GM23338 (cell line): ENCODE measurements around the gene DPH7. TPM values are rescaled to one million over a fixed set of nuclear protein-coding genes. Genes with fewer than 3 reads are reported as not detected.

Source experiments
- ATAC-seq: fragments of 200-7000 bp; cut with Tn5 transposase; 3 replicates; pipeline ENCODE4 v1.9.1; 2020
- DNase-seq: peaks from one replicate; pipeline ENCODE4 v3.0.0-alpha.2; 2015; ENCODE audit warnings: low spot score
- H2AFZ ChIP-seq: fragments of 200-600 bp; sonication (generic); 2 replicates; pipeline ENCODE4 v1.8.0; 2016; ENCODE audit warnings: antibody characterized with exemption, mild to moderate bottlenecking, moderate library complexity
- H3F3A ChIP-seq: fragments of 200-600 bp; sonication (generic); replicated peaks from 2 replicates; pipeline ENCODE4 v1.8.0; 2017; ENCODE audit warnings: antibody characterized with exemption, mixed run types, low read depth
- H3K27ac ChIP-seq: fragments of 200-600 bp; sonication (generic); 2 replicates; pipeline ENCODE4 v1.6.1; 2016; ENCODE audit warnings: low read depth
- H3K27me3 ChIP-seq: fragments of 200-600 bp; sonication (generic); 2 replicates; pipeline ENCODE4 v1.8.0; 2016; ENCODE audit warnings: mild to moderate bottlenecking, mixed run types, moderate library complexity; ENCODE audit not compliant: insufficient read depth
- H3K36me3 ChIP-seq: fragments of 200-600 bp; sonication (generic); 2 replicates; pipeline ENCODE4 v1.8.0; 2016; ENCODE audit warnings: mild to moderate bottlenecking; ENCODE audit not compliant: insufficient read depth
- H3K4me1 ChIP-seq: fragments of 200-600 bp; sonication (generic); 2 replicates; pipeline ENCODE4 v1.8.0; 2016; ENCODE audit warnings: mild to moderate bottlenecking, moderate library complexity; ENCODE audit not compliant: insufficient read depth
- H3K4me2 ChIP-seq: fragments of 200-600 bp; sonication (generic); 2 replicates; pipeline ENCODE4 v1.7.1; 2017; ENCODE audit warnings: mixed run types
- H3K4me3 ChIP-seq: fragments of 200-600 bp; sonication (generic); 2 replicates; pipeline ENCODE4 v1.6.1; 2016; ENCODE audit warnings: mixed run types
- H3K79me2 ChIP-seq: fragments of 200-600 bp; sonication (generic); replicated peaks from 2 replicates; pipeline ENCODE4 v1.8.0; 2017; ENCODE audit warnings: mild to moderate bottlenecking; ENCODE audit not compliant: insufficient read depth
- H3K9me2 ChIP-seq: fragments of 200-600 bp; sonication (generic); 2 replicates; pipeline ENCODE4 v1.8.0; 2017; ENCODE audit not compliant: insufficient read depth
- H4K20me1 ChIP-seq: fragments of 200-600 bp; sonication (generic); replicated peaks from 2 replicates; pipeline ENCODE4 v1.8.0; 2017; ENCODE audit warnings: mild to moderate bottlenecking; ENCODE audit not compliant: insufficient read depth
- H3K27ac Mint-ChIP-seq: 2 replicates; pipeline ENCODE4 v1.8.0; 2020; ENCODE audit warnings: inconsistent platforms, mild to moderate bottlenecking, moderate library complexity, mixed read lengths
- H3K27me3 Mint-ChIP-seq: 3 replicates; pipeline ENCODE4 v1.8.0; 2022; ENCODE audit warnings: low read depth, mild to moderate bottlenecking, moderate library complexity, mixed read lengths, inconsistent platforms; ENCODE audit not compliant: insufficient read depth, poor library complexity
- H3K36me3 Mint-ChIP-seq: 3 replicates; pipeline ENCODE4 v1.8.0; 2021; ENCODE audit warnings: low read depth, mild to moderate bottlenecking, inconsistent platforms, moderate library complexity, mixed read lengths
- H3K4me1 Mint-ChIP-seq: 3 replicates; pipeline ENCODE4 v1.8.0; 2020; ENCODE audit warnings: mild to moderate bottlenecking, inconsistent platforms, mixed read lengths
- H3K4me3 Mint-ChIP-seq: 3 replicates; pipeline ENCODE4 v1.8.0; 2021; ENCODE audit warnings: moderate library complexity, mild to moderate bottlenecking, inconsistent platforms, mixed read lengths
- H3K9me3 Mint-ChIP-seq: 3 replicates; pipeline ENCODE4 v1.8.0; 2020; ENCODE audit warnings: moderate library complexity, mild to moderate bottlenecking, inconsistent platforms, mixed read lengths
- ETS1 ChIP-seq: IDR thresholded peaks from 2 replicates; pipeline ENCODE4 v1.6.1; 2016; ENCODE audit warnings: antibody characterized with exemption
- EZH2phosphoT487 ChIP-seq: fragments of 200-600 bp; sonication (generic); IDR thresholded peaks from one replicate; pipeline ENCODE4 v1.8.1; 2018; ENCODE audit warnings: antibody characterized with exemption; ENCODE audit not compliant: unreplicated experiment
- JUNB ChIP-seq: IDR thresholded peaks from one replicate; pipeline ENCODE4 v1.6.1; 2016; ENCODE audit warnings: antibody characterized with exemption; ENCODE audit not compliant: unreplicated experiment
- POLR2AphosphoS5 ChIP-seq: IDR thresholded peaks from 2 replicates; pipeline ENCODE4 v1.6.1; 2016; ENCODE audit warnings: antibody characterized with exemption, low read depth
- ZNF331 ChIP-seq: fragments of 250-450 bp; sonication (Bioruptor Pico); IDR thresholded peaks from 2 replicates; pipeline ENCODE4 v1.5.0; 2020; ENCODE audit warnings: low read depth, mild to moderate bottlenecking, moderate library complexity
- ZNF462 ChIP-seq: fragments of 250-450 bp; sonication (Bioruptor Pico); IDR thresholded peaks from 2 replicates; pipeline ENCODE4 v1.5.0; 2020; ENCODE audit warnings: mild to moderate bottlenecking, moderate library complexity
- polyA plus RNA-seq: library from polyadenylated mRNA; unstranded; fragments of >200 nt; fragmentation: Nextera tagmentation; extraction: Ambion mirVana; gene quantifications from 2 replicates; pipeline ENCODE4 v1.2.1, GENCODE V29; 2016
- total RNA-seq: library from RNA; depleted of rRNA; stranded (reverse); fragments of >200 nt; shearing (Covaris generic); gene quantifications from 2 replicates; pipeline ENCODE4 v1.2.3, GENCODE V29; 2014

Gene DPH7
- total and polyA plus RNA-seq, 2 experiments from 2014 or later, result 44.5 to 68.8 TPM

- TF ChIP-seq ZNF462 (no peak), ZNF331 (CRISPR knock-in tag) (no peak), EZH2phosphoT487 (no peak), POLR2AphosphoS5 (peak; percentile 55)
Measured at GRCh38 chr9:137618105-137619067, 39.7 kb upstream of the DPH7 start, which contains the start of gene EHMT1 (continued).

- H3K4me1 ChIP-seq, result peaks cover 16% of the 10 kb centered on the region
- no peak overlapping the region for H3K4me2 ChIP-seq
- H2AFZ ChIP-seq, result no peak overlapping the region
- H3K79me2 ChIP-seq, result peaks cover 26% of the 10 kb centered on the region
- DNase-seq (no peak), ATAC-seq (no peak)
- TF ChIP-seq JUNB (no peak), ETS1 (no peak), EZH2phosphoT487 (no peak), POLR2AphosphoS5 (0 out of 2 replicates have a peak, but pooled peaks have one; percentile 43)
- no peaks in the 10 kb centered on the region; the same call in 1 of the 2 replicates for H3K36me3 ChIP-seq
- no peaks in the 10 kb centered on the region for H3K9me2 ChIP-seq
- Mint-ChIP-seq H3K4me1 (peaks cover 28% of the 10 kb centered on the region), H3K4me3 (no peak overlapping the region), H3K27ac (no peak overlapping the region), H3K9me3 (no peaks in the 10 kb centered on the region; the same call in 2 of the 3 replicates), H3K27me3 (peaks cover 20% of the 10 kb centered on the region), H3K36me3 (peaks cover 30% of the 10 kb centered on the region)
- H3K4me3 ChIP-seq, result no peak overlapping the region
- no peaks in the 10 kb centered on the region for H3K27me3 ChIP-seq
- no peak overlapping the region for H3K27ac ChIP-seq
- peaks cover 13% of the 10 kb centered on the region for H3F3A ChIP-seq
- peaks cover 16% of the 10 kb centered on the region for H4K20me1 ChIP-seq
Measured at GRCh38 chr9:137615387-137615871, 36.7 kb upstream of the DPH7 start.
